GM19395 (cell line): ENCODE results near the gene KIAA1217.

ENCODE experiments used
- ATAC-seq: cut with Tn5 transposase; IDR thresholded peaks from one replicate; pipeline ENCODE4 v1.9.1; 2021; ENCODE audit warnings: mild to moderate bottlenecking, moderate library complexity; ENCODE audit not compliant: unreplicated experiment

KIAA1217 gene

DNA sequence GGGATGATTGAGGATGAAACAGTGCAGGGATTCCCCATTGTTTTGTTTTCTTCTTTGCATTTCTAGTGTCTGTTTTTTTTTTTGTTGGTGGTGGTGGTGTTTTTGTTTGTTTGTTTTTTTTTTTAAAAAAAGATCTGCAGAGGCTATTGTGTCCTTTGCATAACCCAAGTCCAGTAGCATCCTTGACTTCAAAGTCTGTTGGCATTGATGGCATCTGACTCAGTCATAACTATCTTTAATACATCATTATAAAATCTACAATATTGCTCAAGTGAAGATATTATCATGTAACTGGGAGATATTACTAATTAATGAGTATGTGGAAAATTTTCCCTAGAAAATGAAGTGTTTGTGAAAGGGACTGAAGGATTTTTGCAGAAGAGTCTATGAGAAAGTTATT is 70.2 kb downstream of the KIAA1217 start:
- no peak for ATAC-seq

DNA sequence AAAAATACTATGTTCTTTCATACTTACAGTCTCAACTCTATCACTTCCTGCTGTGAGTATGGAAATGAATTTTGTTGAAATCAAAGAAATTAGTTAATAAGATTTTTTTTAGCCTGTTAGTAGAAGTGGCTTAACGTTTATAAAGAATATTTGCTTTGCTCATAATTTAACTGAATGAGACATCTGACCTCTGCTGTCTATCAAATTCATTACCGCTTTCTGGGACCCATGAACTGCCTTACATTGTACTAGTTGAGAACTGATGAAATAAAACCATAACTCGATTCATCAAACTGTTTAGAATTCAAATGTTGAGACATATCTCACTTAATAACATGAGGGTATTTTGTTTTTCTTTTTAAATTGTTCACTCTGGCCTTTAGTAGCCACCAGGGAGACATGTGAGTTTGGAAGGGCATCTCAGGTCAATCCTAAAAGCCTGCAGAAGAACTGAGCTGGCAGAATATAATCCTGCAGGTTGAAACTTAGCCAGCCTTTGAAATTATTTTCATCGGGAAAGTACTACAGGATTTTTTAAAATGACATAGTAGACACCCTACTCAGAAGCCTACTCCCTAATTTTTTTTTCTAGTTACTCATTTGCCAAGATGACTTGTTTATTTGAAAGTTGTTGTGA is 78.7 kb downstream of the KIAA1217 start:
- no peak for ATAC-seq

DNA sequence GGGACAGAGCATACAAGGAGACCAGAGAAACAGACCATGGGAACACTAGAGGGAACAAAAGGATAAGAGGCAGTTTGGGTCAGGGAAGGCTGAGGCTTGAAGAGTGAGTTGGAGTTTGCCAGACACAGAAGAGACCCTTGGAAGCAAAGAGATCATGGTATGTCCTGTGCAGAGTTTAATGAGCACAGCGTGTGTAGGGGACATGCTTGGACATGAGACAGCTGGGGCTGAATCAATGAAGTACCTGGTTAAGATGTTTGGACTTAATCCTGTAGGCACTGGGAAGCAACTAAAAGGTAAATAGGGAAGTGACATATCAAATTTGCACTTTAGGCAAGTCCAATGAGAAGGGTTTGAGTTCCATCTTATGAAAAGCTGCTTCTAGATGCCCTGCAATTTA is 79.6 kb downstream of the KIAA1217 start:
- no peak for ATAC-seq

GRCh38 chr10:24289235-24289634 is 80.3 kb downstream of the KIAA1217 start:
- no peak for ATAC-seq

DNA sequence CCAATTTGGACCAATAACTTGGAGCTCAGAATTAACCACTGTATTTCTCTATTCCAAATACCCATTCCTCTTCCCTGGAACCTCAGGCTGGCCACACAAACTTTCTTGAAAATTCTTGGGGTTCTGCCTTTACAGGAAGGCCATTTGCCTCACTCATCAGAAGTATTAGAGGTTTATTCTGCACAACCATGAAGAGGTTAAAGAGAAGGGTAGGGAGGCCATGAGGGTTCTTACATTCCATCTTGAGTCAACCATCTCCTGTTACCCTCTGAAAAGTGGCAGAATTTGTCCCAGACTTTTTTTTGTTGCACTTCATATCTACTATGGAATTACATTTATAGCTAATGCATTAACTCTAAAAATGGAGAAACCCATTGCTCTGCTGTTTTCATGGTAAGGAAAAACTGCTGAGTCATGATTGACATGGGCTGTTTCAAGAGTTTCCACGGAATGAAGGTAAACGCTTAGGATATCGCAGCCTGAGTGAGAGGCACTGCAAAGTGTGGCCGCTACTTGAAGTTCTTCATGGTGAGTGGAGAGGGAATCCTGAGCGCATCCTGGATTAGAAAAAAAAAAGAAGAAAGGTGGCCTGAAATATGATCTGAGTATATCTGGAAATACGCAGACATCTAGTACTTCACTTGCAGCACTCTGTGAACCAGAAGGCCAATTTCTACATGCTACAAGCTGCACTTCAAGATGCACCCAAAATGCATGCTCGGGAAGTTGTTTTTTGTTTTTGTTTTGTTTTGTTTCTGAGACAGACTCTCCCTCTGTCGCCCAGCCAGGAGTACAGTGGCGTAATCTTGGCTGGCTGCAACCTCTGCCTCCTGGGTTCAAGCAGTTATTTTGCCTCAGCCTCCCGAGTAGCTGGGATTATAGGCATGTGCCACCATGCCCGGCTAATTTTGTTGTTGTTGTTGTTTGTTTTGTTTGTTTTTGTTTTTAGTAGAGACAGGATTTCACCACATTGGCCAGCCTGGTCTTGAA is 83.7 kb downstream of the KIAA1217 start:
- ATAC-seq: no peak

DNA sequence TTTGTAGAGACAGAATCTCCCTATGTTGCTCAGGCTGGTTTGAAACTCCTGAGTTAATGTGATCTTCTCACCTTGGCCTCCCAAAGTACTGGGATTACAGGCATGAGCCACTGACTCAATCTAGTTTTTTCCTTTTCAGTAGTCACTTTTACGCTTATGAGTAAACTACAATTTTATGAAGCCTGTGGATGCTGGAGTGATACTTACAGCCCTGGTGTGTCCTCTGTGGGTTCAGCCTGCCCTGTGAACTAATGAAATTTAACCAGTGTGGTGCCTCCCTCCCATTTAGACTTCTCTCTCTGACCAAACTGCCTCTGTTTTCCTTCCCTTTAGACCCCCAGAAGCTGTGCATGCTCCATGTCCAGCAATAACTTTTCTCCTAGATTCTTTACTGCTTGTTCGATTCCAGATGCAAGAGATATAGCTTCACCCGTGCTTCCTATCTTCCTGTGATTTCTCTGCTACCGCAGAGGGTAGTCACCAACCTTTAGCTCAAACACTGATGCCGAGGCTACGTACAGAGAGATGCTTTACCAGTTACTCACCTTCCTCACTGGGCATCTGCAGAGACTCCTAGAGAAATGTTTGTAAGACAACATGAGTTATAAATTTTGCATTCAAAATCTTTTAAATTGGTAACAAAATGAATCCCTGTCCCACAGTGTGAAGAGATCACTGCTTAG is 90.8 kb downstream of the KIAA1217 start:
- ATAC-seq: no peak

GRCh38 chr10:24303522-24304310 is 94.8 kb downstream of the KIAA1217 start:
- ATAC-seq: no peak

DNA sequence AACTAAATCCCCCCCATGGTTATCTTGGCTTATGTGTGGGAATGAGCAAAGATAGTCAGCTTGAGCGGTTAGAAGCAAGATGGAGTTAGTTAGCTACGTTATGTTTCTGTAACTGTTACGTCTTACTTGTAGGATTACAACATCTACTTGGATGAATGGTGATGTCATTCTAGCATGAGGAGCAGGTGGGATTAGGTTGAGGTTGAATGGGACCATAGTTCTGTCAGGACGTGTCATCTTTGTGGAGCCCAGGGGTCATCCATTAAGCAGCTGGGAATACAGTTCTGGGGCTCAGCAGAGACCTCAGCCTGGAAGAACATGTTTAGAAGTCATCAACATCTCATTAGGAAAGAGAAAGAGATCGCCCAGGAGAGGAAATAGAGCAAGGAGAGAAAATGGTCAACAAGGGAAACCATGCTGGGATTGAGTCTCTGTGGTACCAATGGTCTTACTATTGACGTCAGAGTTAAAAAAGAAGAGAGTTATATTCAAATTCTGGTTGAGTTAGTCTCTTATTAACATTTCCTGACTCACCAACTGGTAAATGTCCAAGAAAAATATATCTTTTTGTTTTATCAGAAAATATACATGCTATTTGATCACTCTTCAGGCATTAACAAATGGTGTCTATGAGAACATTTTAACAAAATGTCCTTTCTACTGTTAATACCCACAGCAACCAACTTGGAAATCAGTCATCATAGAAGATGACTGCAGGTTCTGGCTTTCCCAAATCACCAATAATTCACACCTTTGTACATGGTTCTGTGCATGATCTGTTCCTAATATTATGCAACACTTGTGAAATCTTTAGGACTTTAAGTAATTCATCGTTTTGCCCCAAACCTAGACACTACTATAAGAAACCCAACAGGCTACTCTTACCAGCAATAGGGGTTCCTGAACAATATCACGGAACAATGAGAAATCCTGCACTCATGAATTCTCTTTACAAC is 96.9 kb downstream of the KIAA1217 start:
- ATAC-seq: no peak

DNA sequence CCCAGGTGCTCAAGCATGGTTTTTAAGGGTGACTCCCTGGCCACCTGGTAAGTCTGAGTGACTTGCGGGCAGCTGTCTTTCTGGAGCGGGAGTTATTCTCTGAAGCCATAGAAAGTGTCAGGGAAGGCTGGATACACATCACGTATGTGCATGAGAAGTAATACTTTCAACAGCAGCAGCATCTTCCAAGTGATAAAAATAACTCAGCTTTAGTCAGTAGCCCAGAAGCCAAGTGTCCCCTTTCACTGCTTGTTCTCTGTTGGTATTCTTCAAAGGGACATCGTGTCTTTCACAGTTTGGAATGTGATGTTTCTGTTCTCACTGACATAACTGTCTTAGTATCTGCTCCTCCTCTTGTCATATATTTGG is 97.6 kb downstream of the KIAA1217 start:
- ATAC-seq: no peak

GRCh38 chr10:24307116-24307515 is 98.2 kb downstream of the KIAA1217 start:
- ATAC-seq: no peak

- ATAC-seq: no peak
Observed at GRCh38 chr10:24307696-24308485, 99.0 kb downstream of the KIAA1217 start.

DNA sequence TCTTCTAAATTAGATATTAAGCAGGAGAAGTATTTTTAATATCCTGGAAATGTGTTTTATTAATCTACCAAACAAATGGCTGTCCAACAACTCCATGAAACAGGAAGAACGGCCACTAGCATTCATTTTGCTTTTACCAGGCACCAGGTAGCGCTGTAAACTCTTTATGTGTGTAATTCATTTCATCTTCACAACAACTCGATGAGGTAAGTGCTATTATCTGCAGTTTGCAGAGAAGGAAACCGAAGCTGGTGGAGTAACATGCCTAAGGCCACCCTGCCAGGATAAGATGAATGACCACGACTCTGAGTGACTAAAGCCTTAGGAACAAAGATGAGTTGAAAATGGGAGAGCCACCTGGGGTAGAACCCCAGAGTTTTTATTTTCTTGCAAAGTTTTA is 101.2 kb downstream of the KIAA1217 start:
- ATAC-seq: no peak

DNA sequence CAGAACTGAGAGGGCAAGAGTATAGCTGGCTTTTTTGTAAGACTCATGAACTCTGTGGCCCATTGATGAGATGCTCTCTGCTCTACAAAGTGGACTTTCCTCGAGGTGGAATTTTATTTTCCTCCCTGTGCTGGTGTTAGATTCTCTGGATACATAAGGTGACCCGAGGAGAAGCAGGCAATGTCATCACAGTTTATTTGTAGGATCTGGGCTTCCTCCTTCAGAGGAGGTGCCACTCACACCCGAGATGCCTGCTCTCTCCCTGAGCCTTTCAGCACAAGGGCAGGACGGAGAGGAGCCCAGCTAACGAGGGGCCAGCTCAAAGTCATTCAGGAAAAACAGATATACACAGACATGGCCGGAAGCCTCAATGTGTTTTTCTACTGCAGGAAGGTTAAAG is 103.0 kb downstream of the KIAA1217 start:
- ATAC-seq: no peak

DNA sequence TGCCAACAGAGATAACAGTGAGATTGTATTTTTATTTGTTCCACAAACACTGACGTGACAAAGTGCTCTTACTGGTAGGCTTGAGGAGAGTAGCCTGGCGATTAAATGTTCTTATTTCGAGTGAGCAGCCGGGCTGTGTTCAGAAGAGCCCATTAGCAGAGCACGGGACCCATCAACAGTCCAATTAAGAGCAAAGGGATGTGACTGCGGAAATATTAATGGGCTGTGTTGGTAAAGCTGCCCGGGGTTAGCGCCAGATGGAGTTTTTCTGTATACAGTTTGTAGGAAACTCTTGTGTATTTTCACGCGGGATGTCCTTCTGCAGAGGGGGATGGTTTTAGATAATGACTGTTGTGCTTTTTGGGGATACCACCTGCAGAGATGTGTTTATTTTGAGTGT is 104.3 kb downstream of the KIAA1217 start:
- no peak for ATAC-seq

DNA sequence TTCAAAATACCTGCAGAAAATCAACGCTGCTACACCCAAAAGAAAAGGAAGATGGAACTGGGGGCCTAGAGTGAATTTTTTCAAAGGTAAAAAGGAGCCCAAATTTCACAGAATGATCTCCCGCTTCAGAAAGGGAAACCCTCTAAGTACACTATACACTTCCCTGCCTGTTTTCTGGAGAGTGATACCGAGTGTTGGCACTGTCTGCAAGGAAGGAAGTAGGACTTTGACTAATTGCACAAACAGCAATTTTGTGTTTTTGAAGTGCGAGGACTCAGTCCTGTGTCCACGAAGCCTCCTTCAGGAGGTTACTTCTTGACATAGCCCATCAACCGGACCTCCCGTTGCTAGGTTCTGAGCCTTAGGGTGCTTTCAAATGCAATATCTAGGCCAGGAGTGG is 106.3 kb downstream of the KIAA1217 start:
- ATAC-seq: no peak

DNA sequence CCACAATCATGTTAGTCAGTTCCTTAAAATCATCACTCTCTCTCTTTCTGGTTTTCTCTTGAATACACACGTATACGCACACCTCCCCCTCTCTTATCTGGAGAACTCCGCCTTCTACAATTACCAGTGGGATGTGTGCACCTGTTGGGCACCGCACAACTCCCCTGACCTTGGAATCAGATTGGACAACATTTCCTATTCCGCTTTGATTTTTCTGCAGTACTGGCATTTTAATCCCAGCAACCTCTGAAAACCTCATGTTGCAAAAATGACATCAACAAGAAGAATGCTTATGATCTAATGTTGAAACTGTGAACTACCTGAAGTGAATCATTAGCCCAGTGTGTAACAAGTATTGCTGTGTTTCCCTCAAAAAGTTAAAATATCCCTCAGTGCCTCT is 109.6 kb downstream of the KIAA1217 start:
- ATAC-seq: no peak

- ATAC-seq: no peak
Observed at GRCh38 chr10:24320373-24320772, 111.4 kb downstream of the KIAA1217 start.

GRCh38 chr10:24324651-24325050 is 115.7 kb downstream of the KIAA1217 start:
- ATAC-seq: no peak

DNA sequence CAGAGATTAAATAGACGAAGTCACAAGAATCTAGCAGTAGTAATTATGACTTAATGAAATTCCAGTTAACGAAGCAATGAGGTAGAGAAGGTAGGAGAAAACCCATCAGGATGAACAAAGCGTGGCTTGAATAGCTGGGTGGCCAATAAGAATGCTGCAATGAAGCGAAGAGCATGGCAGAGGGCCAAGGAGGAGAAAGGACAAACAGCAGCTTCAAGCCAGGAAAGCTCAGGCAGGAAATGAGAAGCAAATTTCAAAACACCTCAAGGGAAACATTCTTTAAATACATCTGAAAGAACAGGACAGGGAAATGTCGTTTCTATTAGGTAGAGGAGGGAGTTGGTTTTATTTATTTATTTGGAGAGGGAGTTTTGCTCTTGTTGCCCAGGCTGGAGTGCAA is 122.5 kb downstream of the KIAA1217 start:
- ATAC-seq: no peak
